GM12801 (cell line): ENCODE data around the gene NCKAP5.

Experiments used
- TF ChIP-seq, protein P1 (sequence below): IDR thresholded peaks from one replicate; pipeline ENCODE4 v1.5.1; 2011; ENCODE audit warnings: control low read depth; ENCODE audit not compliant: insufficient read length; ENCODE audit errors: extremely low read depth

Gene NCKAP5

DNA sequence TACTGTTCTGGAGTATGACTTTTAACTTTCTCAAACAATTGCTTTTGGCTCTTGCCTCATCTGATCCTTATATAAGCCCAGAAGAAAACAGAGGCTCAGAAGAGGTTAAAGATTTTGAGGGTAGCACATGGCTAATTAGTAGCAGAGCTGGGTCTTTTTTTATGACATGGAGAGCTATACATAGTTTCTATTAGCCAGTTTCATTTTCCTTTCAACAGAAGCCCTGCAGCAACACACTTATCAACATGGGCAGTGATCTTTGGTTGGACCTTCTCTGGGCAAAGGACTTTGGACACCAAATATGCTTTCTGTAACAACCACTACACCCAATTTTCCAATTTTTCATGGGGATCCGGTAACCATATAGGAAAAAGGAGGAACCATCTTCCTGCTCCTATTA is 64.9 kb downstream of the NCKAP5 start:
- TF ChIP-seq, protein P1, sequence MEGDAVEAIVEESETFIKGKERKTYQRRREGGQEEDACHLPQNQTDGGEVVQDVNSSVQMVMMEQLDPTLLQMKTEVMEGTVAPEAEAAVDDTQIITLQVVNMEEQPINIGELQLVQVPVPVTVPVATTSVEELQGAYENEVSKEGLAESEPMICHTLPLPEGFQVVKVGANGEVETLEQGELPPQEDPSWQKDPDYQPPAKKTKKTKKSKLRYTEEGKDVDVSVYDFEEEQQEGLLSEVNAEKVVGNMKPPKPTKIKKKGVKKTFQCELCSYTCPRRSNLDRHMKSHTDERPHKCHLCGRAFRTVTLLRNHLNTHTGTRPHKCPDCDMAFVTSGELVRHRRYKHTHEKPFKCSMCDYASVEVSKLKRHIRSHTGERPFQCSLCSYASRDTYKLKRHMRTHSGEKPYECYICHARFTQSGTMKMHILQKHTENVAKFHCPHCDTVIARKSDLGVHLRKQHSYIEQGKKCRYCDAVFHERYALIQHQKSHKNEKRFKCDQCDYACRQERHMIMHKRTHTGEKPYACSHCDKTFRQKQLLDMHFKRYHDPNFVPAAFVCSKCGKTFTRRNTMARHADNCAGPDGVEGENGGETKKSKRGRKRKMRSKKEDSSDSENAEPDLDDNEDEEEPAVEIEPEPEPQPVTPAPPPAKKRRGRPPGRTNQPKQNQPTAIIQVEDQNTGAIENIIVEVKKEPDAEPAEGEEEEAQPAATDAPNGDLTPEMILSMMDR: no peak

DNA sequence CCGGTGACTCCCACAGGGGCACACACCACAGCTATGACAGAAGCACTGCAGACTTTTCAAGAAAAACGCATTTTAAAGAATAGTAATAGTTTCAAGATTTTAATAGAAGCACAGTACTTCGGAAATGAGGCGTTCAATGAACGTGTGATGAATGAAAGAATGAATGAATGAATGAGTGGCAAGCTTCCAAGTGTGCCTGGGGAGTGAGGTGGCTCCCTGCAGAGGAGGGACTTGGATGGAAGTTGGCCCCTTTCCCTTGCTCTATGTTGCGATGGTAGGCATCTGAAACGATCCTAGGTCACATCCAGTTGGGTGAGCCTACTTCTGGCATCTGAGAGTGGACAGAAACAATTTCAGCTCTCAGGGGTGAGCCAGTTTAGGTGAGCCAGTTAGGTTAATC is 65.6 kb downstream of the NCKAP5 start:
- TF ChIP-seq, protein P1: no peak

DNA sequence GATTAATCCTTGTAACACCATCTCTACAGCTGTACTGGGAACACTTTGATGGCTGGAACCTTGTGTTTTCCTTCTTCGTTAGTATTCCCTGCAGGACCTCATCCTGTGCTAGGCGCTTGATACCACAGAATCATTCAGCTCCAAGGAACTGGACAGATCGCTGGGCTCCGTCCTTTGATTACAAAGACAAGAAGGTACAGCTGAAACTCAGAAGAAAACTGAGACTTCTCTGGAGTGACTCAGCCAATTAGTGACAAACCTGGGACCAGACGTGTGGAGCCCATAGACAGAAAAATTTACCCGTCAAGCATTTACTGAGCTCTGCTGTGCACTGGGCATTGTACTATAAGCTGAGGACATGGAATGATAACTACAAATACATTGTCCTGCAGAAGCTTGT is 67.3 kb downstream of the NCKAP5 start:
- TF ChIP-seq, protein P1: no peak

DNA sequence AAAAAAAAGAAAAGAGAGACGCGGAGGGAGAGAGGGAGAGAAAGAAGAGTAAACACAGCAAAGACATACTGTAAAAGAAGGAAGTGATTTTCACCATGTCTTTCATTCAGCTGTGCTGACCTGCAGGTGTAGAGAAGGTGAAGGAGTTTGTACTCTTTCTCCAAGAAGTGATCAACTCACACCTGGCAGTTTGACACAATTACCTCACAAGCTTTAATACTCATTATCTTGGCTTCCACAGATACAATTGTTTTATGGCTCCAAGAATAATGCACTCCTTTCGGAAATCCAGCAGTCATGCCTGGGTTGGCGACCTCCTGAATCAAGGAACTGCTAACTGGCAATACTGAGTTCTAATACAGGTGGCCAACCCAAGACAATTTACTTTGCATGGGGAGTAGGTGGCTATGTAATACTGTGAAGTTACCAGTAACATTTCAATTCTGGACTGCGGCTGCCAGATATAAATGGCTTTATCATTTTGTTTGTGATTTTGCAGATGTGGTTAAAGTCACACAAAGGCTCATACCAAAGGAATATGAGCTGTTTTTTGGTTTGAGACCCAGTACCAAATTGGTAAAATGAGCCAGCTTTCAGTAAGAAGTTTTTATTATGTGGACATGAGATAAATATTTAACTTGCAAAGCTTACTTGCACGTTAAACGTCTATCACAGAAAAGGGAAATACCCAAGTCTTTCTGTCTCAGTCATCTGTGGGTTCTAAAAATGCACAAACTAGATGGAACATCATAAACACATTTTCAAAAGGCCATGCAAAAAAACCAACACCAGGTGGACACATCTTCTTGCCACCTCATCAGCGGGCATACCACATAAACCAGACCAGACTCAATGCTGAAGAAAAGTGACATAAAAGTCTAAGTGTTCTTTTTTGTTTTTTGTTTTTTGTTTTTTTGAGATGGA is 69.3 kb downstream of the NCKAP5 start:
- TF ChIP-seq, protein P1: no peak

DNA sequence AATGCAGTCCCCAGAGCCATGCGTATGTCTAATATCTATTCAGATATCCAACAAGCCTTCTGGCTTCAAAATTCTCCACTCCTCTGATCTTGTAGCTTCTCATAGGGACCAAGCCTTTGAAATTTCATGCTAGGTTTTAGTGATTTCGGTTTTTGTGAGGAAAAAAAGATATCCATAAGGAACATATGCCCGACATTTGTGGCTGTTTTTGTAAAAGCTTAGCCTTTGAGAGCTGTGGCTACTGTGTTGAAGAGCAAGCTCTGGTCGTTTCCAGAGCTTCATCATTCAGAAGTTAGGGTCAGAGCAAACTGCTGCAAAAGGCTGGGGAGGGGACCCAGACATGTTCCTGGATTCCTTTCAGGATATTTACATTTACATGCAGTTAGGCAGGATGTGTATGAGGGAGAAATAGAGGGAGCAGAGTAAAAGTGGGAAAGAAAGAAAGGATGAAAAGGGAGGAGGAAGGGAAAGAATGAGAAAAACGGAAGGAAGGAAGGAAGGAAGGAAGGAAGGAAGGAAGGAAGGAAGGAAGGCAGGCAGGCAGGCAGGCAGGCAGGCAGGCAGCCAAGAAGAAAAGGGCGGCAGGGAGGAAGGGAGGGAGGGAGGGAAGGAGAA is 70.2 kb downstream of the NCKAP5 start:
- TF ChIP-seq, protein P1: no peak

DNA sequence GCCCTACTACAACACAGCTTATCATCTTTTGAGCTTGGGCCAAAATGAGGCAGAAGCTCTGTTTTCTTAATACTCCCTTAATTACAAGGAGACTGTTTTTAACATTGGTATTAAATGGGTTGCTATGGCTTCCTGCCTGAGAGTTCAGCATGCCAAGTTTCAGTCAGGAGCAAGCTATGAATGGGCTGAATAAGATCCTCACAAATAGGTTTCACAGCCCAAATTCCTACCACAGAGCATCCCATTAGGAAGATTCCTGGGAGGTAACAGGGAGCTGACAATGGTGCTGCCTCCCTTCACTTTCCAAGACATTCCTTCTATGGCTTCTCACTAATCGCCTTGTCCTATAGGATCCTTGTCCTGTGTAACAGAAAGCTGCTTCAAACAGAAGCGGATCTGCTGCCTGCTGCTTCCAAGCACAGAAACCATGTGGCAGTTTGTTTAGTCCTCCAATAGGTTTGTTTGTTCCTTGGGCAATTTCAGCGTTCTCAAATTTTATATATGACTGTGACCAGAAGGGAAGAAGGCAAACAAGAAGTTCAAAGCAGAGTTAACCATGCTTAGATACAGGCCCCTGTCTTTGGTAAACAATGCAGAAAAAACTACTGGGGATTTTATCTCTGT is 70.9 kb downstream of the NCKAP5 start:
- TF ChIP-seq, protein P1: no peak

DNA sequence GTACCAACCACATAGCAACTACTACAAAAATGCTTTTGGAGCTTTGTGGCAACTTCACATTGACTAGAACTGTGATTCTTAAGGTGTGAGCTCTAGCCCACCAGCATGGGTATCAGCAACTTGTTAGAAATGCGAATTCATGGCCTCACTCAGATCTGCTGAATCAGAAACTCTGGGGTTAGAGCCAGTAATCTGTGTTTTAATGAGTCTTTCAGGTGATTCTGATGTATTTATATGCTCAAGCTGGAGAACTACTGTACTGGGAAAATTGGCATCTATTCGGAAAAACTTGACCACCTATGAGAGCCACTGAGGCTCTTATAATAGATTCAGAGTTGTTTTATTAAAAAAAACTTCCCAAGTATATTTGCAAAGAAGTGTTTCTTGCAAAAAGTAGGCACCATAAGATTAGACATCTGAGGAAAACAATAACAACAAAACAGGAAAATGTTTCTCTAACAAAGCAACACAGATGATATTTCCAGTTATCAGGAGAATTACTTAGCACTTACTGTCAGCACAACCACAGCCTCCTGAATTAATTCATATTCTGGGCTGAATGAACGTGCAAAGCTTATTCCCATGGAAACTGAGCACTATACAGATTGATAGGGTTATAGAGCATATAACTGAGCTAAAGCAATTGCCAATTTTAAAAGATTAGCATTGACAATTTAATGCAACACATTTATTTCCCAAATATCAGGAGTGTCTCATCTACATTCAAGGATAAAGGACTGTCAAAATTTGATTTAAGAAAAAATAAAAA is 71.6 kb downstream of the NCKAP5 start:
- TF ChIP-seq, protein P1: no peak
